GM19324 (cell line): Measurements from ENCODE around the gene CSNK2A2.
A peak's percentile ranks its signal among the peaks of the same experiment; 100 is the strongest.

Source experiments
- ATAC-seq: cut with Tn5 transposase; IDR thresholded peaks from one replicate; pipeline ENCODE4 v1.9.1; 2021; ENCODE audit warnings: mild to moderate bottlenecking, moderate library complexity; ENCODE audit not compliant: unreplicated experiment, low FRiP score

CSNK2A2 gene

DNA sequence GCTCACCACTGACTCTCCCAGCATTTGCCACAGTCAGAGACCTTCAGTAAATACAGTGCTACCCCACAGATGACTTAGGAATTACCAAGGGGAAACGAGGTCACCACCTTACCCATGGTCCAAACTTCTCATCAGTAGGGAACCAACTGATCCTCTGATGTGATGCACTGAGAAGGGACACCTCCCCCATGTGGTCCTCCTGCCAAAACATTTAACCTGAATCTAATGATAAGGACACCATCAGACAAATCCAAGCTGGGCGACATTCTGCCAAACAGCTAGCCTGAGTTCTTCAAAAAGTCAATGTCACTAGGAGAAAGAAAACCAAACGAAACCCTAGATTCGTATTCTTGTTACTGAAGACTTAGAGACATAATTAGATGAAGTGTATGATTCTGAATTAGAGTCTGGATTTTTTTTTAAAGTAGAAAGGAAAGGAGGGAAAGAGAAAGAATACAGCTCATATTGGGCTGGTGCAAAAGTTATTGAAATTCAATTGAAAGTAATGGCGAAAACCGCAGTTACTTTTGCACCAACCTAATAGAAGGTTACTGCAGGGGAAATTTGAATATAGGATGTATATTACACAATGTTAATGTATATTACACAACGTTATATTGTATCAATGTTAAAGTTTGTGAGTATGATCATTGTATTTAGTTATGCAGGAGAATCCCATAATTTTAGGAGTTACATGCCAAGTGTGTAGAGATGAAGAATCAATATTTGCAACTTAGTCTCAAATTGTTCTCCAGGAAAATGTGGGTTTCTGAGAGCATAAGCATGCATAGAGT lies 2.3 kb upstream of the CSNK2A2 start:
- no peak for ATAC-seq

DNA sequence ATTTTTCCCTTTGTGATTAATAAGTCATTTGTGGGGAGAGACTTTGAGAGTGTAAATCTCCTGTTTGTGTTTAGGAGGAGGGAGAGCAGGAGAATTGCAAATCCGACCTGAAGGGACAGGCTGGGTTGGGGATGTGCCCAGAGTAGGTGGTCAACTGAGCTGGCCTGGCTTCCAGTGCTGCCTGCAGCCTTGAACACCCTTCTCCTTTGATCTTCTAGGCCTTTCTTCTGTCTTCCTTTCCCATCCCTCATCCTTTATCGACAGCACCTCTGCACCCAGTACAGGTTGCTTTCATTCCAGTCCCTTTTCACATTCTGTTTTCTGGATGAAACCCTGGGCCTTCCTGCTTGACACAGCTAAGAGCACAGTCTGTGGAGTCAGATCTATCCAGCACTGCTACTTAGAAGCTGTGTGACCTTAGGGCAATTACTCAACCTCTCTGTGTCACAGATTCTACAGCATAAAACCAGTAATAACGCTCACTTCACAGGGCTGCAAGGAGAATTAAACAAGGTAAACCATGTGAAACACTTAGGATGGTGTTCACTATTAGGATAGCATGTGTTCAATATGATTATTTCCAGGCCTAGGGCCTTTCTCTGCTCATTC lies 1.0 kb upstream of the CSNK2A2 start:
- ATAC-seq, result no peak

DNA sequence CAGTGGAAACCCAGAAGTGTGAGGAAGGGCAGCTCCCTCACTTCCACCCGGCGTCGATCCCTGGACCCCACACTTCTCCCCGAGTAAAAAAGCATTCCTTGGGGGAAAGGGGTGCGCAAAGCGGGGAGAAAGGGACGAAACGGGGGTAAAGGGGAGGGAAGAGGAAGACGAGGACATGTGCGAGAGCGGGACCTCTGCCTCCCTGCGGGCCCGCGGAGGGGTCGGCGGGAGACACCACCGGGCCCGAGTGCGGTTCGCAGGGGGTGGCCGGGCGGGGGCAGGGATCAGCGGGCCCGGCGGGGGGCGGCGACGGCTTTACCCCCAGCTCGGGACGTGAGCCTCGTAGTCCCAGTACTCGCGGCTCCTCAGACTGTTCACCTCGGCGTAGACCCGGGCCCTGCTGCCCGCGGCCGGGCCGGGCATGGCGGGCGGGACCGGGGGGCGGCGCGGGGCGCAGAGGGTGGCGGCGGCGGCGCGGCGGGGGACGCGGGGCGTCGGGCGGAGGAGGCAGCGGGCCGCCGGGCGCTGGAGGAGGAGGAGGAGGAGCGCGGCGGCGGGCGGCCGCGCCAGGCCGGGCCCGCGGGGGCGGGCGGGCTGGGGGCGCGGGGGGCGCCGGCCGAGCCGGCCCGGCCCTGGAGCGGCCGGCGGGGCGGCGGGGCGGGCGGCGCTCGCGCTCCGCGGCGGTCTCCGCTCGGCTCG lies 443 bp downstream of the CSNK2A2 start:
- ATAC-seq, result peak; percentile 58

DNA sequence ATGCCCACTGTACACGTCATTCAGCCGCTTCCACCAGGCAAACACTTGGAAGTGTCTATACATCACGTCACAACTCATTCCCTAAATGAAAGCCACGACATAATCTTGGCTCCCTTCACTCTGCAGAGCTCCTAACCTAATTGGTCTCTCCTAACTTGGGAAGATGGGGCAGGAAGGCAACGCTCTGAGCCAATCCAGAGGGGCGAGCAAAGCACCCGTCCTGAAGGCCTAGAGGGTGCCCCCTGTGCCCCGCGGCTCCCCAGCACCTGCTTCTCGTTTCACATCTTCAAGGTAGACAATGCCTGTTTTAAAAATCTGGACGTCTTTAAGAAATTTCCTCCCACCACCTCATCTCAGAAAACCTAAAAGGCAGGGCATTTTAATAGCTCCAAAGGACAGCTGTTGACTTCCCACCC lies 1.0 kb downstream of the CSNK2A2 start:
- no peak for ATAC-seq

DNA sequence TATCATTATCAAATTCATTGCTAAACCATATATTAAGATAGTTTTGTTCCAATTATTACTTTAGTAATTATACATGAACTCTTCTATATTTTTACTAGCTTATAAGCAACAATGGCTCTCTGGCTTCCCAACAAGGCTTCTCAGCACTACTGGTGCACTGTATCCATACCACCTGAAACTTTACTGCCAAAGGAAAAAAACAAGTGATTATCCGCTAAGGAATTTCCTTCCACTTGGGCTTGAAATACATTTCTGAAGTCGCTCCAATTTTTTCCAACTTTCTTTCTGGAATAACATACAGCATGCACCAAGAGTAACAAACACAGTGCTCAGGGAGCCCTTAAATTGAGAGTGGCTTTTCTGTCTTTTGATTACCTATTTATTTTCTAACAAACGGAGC lies 2.1 kb downstream of the CSNK2A2 start:
- ATAC-seq, result no peak

DNA sequence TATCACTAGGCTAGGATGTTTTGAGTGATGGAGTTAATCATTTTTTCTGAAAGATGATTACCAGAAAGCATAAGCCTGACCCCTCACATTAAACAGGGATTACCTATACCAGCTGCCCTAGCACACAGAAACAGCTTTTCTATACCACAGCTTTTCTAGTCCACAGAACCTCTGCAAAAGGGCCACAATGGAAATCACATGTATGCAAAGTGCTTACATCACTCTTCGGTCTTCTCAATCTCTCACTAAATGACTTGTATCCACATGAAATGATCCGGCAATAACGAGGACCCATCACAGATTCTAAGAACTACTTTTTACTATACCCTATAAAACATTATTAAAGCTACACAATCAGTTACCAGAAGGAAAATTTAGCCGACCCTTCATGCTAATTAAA lies 2.6 kb downstream of the CSNK2A2 start:
- no peak for ATAC-seq

DNA sequence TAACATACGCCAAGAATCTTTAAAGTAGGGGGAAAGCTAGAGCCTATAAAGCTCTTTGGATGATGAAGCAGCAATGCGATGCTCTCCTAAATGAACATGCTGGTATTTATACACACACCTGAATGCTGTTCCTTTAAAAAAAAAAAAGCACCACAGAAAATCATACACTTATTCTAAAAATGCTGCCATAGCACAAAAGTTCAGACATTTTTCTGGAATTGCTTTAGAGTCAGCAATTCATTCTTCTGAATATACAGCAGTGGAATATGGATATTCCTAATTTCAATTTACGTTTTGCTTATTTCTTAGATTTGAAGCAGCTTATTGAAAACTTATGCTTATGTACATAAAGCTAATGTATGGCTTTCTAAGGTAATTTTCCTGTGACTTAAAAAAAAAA lies 3.1 kb downstream of the CSNK2A2 start:
- no peak for ATAC-seq

DNA sequence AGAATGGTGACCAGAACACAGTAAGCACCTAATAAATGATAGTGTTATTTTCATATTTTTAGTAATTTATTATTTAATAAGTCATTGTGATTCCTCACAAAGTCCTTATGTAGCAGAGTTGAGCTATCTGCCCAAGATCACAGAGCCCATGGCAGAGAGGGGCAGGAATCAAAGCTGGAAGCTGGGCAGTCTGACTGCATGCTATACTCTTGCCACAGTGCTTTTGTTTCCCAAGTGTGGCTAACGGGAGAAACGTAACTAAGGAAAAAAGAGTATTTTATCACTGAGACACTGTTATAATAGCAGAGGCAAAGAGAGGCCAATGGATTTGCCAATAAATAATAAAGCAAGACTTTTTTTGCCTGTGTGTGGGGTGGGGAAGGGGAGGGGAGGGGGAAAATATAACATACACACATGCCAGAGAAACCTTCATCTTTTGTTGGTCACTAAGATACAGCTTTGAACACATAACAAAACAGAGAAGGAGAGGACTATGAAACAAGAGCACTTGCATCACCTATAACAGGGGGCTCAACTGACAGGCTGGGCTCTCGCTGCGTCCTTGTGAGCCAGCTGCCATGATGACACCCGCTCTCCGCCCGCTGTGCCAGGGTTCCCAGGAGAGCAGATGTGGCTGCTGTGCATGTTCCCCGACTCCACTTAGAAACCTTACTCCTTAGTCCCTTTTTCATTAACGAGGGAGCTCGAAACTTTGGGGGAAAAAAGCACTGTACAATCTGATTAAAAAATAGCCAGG lies 10.1 kb downstream of the CSNK2A2 start:
- ATAC-seq, result no peak

DNA sequence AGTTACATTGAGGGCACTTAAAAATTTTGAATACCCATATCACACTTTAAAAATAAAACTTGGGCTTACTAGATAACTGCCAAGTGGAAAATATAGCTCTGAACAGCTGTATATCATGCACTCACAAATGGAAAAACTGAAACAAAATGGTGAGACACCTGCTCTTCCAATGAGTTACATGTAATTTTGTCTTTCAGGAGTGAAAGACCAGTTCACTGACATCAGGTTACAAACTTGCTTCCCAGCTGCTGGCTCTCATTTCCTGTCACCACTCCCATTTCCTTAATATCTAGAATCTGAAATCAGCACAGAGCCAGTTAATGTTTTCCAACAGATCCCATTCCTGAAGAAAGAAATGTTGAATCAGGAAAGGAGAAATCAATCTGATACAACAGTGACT lies 10.8 kb downstream of the CSNK2A2 start:
- no peak for ATAC-seq

DNA sequence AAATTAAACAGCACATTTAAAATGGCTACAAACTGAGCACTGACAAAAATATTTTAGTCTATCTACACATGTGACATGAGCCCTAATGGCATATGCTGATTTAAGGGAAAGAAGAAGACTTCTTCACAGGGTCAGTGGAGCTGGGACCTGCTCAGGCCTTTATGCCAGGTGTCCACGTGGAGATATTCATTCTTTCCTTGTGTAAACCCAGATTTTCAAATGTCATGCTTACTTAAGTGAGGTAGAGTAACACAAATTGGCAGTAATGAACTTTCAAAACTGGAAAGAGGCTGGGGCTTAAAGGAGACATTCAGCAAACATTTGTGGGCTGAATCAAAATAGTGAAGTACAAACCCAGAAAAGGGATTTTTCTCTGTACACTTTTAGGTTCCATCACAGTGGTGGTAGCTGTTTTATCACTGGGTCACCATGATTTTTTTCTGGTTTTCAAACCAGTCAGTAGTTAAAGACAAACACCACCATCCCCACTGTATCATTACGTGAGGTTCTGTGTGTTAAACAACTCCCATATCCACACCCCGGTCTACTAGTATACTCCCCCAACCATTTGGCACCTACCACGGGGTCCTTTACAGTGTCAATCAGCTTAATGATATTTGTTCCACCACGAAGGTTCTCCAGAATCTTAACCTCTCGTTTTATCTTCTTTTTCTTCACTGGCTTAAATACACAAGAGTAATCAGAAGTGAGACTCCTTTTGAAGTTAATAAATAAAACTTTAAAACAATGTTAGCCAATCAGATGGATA lies 11.5 kb downstream of the CSNK2A2 start:
- ATAC-seq, result no peak

DNA sequence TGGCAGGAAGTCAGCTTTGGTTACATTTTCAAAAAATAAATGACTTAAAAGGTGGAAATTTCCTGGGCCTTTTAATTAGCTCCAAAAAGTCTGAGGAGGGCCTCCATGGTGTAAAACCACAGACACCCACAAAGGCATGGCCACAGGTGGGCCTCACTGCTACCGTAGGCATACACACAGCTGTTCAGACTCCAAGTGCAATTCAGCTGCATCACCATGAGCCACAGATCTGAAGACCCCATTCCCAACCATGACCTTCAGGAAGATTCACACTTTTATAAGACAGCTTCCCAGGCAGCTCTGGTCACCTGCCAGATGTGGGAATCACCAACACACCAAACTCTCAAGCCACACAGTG lies 20.6 kb downstream of the CSNK2A2 start:
- ATAC-seq, result no peak

DNA sequence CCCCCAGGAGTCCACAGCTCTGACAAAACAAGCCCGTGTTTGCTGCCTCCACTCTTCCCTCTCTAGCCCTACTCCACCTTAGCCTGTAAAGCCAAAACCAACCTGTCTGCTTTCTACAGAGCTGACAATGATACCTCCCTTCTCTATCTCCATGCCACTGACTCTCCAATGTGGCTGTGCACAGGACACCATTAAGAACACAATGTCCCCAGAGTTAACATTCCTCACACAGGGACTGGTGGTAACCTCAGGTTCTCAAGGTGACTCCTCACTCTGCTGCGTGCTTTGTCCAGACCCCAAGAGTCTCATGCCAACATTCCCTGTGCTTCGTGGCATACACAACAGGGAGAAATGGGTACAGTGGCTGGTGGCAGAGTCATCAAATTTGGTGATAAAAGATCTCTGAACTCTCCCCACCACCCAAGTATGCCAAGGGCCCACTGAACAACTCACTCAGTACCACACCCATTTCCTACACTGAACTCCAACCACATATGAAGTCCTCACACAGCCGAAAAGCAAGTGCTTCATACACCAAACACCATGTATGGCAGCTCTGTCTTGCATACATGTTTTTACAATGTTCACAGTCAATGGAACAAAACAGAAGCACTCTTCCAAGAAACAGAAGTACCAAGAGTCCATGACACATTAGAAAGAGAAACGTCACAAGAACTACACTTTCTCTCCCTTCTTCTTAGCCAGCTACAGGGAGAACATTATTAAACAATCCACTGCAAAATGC lies 21.1 kb downstream of the CSNK2A2 start:
- ATAC-seq, result no peak

DNA sequence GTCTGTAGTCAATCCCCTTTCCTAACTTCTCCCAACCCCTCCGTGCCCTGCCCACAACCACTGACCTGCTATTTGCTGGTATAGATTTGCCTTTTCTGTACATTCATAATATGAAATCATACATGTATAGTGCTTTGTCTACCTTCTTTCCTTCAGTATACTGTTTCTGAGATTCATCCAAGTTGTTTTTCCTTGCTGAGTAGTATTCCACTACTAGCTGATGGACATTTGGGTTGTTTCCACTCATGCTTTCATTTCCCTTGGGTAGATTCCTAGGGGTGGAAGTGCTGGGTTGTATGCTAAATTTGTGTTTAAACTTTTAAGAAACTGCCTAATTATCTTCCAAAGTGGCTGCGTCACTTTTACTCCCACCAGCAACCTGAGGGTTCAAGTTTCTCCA lies 27.7 kb downstream of the CSNK2A2 start:
- ATAC-seq, result no peak

DNA sequence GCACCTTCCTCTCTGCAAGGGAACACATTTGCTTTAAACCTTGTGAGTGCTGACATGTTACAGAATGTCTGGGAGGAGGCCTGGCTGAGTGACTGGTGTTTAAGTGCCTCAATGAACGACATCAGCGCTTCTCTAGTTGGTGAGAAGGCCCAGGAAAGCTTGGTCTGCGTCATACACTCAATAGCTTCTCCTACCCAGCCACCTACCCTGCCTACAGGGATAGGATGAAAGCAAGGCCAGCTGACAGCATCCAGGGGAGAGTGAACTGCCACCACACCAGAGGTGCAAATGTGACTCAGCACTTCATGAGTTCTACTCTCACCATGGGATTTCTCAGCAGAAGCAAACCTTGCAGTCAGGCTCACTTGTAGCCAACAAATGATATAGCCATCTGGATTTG lies 37.1 kb downstream of the CSNK2A2 start:
- ATAC-seq, result no peak

DNA sequence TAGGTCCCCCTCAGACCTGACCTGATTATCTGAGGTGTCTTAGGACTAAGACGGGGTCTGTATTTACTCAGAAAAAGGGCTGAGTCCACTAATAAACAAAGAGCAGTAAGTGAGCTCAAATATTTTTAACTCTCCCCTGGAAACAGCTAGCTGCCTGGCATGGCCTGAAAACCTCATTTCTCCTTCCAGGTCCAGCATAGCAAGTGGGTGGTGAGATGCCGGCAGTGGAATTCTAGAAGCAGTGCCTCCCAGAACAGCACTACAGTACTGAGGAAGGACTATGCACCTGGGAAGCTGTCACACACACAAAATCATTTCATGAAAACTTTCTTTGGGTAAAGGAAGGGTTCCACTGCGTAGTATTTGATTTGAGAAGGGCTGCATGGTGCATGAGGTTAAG lies 39.2 kb downstream of the CSNK2A2 start:
- no peak for ATAC-seq

DNA sequence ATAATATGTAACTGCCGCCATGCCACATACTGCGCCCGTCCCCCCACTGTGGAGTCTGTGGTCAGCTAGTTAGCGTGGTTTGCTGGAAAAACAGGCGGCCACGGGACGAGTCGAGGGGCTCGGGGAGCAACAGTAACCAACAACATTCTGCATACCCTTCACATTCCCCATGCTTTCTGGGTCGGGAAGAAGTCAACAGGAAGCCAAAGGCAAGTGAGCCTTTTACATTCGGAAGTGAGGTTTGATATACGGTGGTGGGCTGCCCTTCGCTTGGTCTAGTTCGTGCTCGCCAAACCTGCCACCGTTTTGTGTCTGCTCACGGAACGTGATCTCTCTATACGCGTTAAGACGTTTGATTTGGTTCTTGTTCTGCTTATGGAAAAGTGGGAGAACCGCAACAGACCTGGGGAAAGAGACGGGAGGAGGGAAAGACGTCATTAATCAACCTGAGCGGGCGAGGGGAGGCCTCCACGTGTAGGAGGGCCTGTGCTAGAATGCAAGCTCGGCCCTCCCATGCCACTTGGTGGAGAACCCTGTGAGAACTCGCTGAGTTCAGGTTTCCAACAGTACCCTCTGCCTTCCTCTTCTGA lies 39.9 kb downstream of the CSNK2A2 start:
- ATAC-seq, result no peak

DNA sequence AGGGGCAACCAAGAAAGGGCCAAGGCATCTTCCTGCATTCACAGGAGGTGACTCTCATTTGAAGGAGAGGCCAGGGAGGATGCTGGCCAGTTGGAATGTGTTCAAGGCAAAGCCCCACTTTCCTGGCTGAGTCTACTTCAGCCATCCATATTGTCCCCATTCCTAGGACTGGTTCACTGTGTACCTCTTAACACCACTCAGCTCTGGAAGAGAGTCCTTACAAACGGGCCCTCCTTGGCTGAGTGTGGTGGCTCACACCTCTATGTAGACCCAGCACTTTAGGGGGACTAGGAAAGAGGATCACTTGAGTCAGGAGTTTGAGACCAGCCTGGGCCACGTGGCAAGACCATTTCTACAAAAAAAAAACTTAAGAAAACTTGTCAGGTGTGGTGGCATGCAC lies 40.7 kb downstream of the CSNK2A2 start:
- ATAC-seq, result no peak

DNA sequence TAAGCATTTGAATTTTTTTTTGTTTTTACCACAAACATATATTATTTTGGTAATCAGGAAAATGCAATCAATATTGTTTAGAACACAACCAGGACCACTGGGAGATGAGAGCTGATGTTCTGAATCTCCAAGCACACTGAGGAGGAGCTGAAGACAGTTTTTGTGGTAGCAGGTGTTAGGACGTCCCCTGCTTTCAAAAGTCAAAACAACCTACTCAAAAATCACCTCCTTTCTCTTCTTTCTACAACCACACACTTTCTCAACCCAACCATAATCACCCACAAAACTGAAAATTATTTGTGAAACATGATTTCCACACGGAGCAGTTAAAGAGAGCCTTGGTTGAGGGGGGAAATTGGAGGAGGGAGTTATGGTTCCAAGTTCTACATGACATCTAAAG lies 42.1 kb downstream of the CSNK2A2 start:
- no peak for ATAC-seq

DNA sequence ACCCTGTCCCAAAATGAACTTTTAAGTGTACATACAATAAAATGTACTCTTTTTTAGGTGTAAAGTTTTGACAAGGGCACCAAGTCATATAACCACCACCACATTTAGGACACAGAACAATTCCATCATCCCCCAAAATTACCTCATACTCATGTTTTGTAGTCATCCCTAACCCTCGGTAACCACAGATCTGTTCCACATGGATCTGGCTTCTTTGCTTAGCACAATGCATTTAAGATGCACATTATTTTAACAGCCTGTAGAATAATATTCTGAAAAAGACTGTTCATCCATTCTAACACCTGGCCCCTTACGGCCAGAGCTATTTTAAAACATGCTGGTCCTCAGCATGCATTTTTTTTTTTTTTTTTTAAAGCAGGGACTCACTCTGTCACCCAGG lies 43.6 kb downstream of the CSNK2A2 start:
- ATAC-seq, result no peak
